ENCODE results near the gene PEBP1.

Gene PEBP1

DNA sequence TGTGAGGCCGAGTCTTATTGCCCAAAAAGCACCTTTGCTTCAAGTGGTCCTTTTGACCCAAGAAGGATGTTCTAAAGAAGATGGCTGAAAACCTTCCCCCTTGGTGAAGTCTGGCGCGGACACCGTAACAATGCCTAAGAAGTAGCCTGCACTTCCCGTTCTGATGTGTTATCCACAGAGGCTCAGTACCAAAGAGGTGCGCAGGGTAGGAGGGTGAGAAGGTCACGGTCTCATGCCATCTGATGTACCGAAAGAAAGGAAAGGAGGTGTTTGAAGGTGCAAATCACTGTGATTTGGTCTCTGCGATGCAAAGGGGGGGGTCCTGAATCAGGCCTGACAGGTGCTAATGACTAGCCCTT is 9.9 kb downstream of the PEBP1 start:
- Histone ChIP-seq H3K9me3 (no peaks in the 10 kb centered on the region), H3K27me3 (no peaks in the 10 kb centered on the region), H3K4me3 (no peak overlapping the region), H3K4me1 (no peaks in the 10 kb centered on the region), H3K27ac (no peak overlapping the region), H3K36me3 (peaks cover 41 to 97% (median 57%) of the 10 kb centered on the region in 3 donors)
- TF ChIP-seq, protein P1, sequence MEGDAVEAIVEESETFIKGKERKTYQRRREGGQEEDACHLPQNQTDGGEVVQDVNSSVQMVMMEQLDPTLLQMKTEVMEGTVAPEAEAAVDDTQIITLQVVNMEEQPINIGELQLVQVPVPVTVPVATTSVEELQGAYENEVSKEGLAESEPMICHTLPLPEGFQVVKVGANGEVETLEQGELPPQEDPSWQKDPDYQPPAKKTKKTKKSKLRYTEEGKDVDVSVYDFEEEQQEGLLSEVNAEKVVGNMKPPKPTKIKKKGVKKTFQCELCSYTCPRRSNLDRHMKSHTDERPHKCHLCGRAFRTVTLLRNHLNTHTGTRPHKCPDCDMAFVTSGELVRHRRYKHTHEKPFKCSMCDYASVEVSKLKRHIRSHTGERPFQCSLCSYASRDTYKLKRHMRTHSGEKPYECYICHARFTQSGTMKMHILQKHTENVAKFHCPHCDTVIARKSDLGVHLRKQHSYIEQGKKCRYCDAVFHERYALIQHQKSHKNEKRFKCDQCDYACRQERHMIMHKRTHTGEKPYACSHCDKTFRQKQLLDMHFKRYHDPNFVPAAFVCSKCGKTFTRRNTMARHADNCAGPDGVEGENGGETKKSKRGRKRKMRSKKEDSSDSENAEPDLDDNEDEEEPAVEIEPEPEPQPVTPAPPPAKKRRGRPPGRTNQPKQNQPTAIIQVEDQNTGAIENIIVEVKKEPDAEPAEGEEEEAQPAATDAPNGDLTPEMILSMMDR (IDR thresholded peaks at IDR 0.05), result no peak
- DNase-seq, result no peak
- intact Hi-C loops (cut with DNase I; ENCODE audit: low total_unique reads), result no loop called here

- H3K27ac ChIP-seq, result no peak overlapping the region
- H3K4me1 ChIP-seq, result no peaks in the 10 kb centered on the region
- no peak overlapping the region for H3K4me3 ChIP-seq
- no peaks in the 10 kb centered on the region for H3K9me3 ChIP-seq
- DNase-seq, result no peak
- peaks cover 30 to 91% (median 48%) of the 10 kb centered on the region in 3 donors for H3K36me3 ChIP-seq
- no peaks in the 10 kb centered on the region for H3K27me3 ChIP-seq
- intact Hi-C loops (cut with DNase I; ENCODE audit: low total_unique reads), result no loop called here
- TF ChIP-seq, protein P1 (IDR thresholded peaks at IDR 0.05), result no peak
Observed at GRCh38 chr12:118148287-118148686, 12.4 kb downstream of the PEBP1 start.

- Histone ChIP-seq H3K4me1 (no peaks in the 10 kb centered on the region), H3K27ac (no peak overlapping the region), H3K4me3 (no peak overlapping the region), H3K27me3 (no peaks in the 10 kb centered on the region), H3K36me3 (peaks cover 15 to 78% (median 30%) of the 10 kb centered on the region in 3 donors), H3K9me3 (no peaks in the 10 kb centered on the region)
- no peak for DNase-seq
- TF ChIP-seq, protein P1 (IDR thresholded peaks at IDR 0.05), result no peak
- intact Hi-C loops (cut with DNase I; ENCODE audit: low total_unique reads), result no loop called here
Observed at GRCh38 chr12:118150625-118151024, 14.7 kb downstream of the PEBP1 start.

DNA sequence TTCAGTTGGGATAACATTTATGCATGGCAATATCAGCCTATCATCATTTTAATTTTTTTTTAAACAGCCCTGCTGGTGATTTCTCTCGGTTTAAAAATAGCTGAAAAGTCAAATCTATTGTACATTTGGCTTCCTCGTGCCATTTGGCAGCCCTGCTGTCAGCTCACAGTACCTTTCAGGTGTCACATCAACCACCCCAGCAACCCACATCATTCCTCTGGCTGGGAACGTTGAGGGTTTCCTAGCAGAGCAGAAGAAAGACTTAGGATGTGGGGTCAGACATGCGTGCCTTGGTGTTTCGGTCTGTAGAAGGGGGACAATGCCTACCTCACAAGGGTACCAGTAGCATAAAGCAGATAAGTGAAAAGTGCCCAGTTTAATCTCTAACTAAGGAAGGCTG is 15.8 kb downstream of the PEBP1 start:
- Histone ChIP-seq H3K9me3 (no peaks in the 10 kb centered on the region), H3K27ac (no peak overlapping the region), H3K4me3 (no peak overlapping the region), H3K36me3 (peaks cover 7 to 69% (median 21%) of the 10 kb centered on the region in 3 donors), H3K4me1 (no peaks in the 10 kb centered on the region), H3K27me3 (no peaks in the 10 kb centered on the region)
- no peak for DNase-seq
- TF ChIP-seq, protein P1 (IDR thresholded peaks at IDR 0.05), result no peak
- intact Hi-C loops (cut with DNase I; ENCODE audit: low total_unique reads), result no loop called here

DNA sequence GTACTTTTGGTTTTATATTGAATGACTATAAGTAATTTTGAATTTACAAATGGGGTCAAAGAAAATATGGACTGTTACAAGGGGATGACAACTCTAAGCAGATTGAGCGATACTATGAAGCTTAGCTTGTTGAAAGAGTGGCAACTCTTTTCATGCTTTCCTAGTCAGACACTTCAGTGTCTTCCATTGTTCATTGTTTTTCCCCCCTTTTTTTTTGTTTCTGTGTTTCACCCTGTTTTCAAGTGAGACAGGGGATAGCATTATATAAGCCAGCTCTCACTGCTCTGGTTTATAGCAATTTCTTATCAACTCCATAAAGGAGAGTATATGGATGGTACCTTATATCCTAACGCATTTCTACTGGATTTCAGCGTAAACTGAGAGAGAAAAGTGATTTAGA is 24.6 kb downstream of the PEBP1 start:
- Histone ChIP-seq H3K27ac (no peak overlapping the region), H3K9me3 (no peaks in the 10 kb centered on the region), H3K36me3 (peaks cover 31 to 63% (median 40%) of the 10 kb centered on the region in 3 donors), H3K4me1 (no peaks in the 10 kb centered on the region), H3K4me3 (no peak overlapping the region), H3K27me3 (no peaks in the 10 kb centered on the region)
- TF ChIP-seq, protein P1 (IDR thresholded peaks at IDR 0.05), result no peak
- intact Hi-C loops (cut with DNase I; ENCODE audit: low total_unique reads), result no loop called here
- no peak for DNase-seq

Data from tibial artery (tissue), 4 donors.